ENCODE results near the gene AFF3. TPM values are rescaled to one million over a fixed set of nuclear protein-coding genes. Genes with fewer than 3 reads are reported as not detected.

The AFF3 gene
- total and polyA plus RNA-seq, 10 donors: 6.0 to 92.2 (median 64.0) TPM

GRCh38 chr2:99981840-99982239 lies 160.6 kb downstream of the AFF3 start:
- no peak for TF ChIP-seq POLR2AphosphoS5 (IDR thresholded peaks at IDR 0.05)
- no peak for TF ChIP-seq CTCF (IDR thresholded peaks at IDR 0.05 in 8 of 11, conservative IDR thresholded peaks at IDR 0.05 in 3 of 11)
- no peak for TF ChIP-seq POLR2A (IDR thresholded peaks at IDR 0.05)

GRCh38 chr2:99980176-99980575 lies 162.2 kb downstream of the AFF3 start:
- TF ChIP-seq CTCF (IDR thresholded peaks at IDR 0.05 in 8 of 11, conservative IDR thresholded peaks at IDR 0.05 in 3 of 11) (no peak), POLR2AphosphoS5 (IDR thresholded peaks at IDR 0.05) (no peak), POLR2A (IDR thresholded peaks at IDR 0.05) (no peak)
- Histone ChIP-seq H3K36me3 (peaks cover 0 to 41% (median 3%) of the 10 kb centered on the region in 6 donors), H3K4me3 (no peak overlapping the region), H3K9me3 (no peaks in the 10 kb centered on the region), H3K4me1 (no peaks in the 10 kb centered on the region), H3K27me3 (replicated peaks in 1 of 7) (no peaks in the 10 kb centered on the region), H3K27ac (no peak overlapping the region)
- 73 to 88% (median 84%) methylated on average over 2 of the region's 2 CpGs for WGBS, 5 donors
- DNase-seq: no peak
- intact Hi-C loops (cut with DNase I; ENCODE audit: low total_unique reads): no loop called here

More at GRCh38 chr2:99981840-99982239, 160.6 kb downstream of the AFF3 start:
- no peak for DNase-seq
- Histone ChIP-seq H3K36me3 (peaks cover 0 to 47% (median 3%) of the 10 kb centered on the region in 6 donors), H3K4me1 (no peaks in the 10 kb centered on the region), H3K9me3 (no peaks in the 10 kb centered on the region), H3K27ac (no peak overlapping the region), H3K4me3 (no peak overlapping the region), H3K27me3 (replicated peaks in 1 of 7) (no peaks in the 10 kb centered on the region)
- intact Hi-C loops (cut with DNase I; ENCODE audit: low total_unique reads): no loop called here
- 86 to 92% (median 89%) methylated on average over 1 of the region's 1 CpG for WGBS, 5 donors

- no peak for DNase-seq
- Histone ChIP-seq H3K27me3 (replicated peaks in 1 of 7) (no peaks in the 10 kb centered on the region), H3K27ac (no peak overlapping the region), H3K9me3 (no peaks in the 10 kb centered on the region), H3K4me1 (no peaks in the 10 kb centered on the region), H3K36me3 (peaks cover 0 to 46% (median 3%) of the 10 kb centered on the region in 6 donors), H3K4me3 (no peak overlapping the region)
- 77 to 90% (median 85%) methylated on average over 1 of the region's 1 CpG for WGBS, 5 donors
- no peak for TF ChIP-seq POLR2AphosphoS5 (IDR thresholded peaks at IDR 0.05)
- TF ChIP-seq CTCF (IDR thresholded peaks at IDR 0.05 in 8 of 11, conservative IDR thresholded peaks at IDR 0.05 in 3 of 11): no peak
- TF ChIP-seq POLR2A (IDR thresholded peaks at IDR 0.05): no peak
- intact Hi-C loops (cut with DNase I; ENCODE audit: low total_unique reads): no loop called here
Measured at GRCh38 chr2:99977966-99978365, 164.4 kb downstream of the AFF3 start.

GRCh38 chr2:99975386-99975785 lies 167.0 kb downstream of the AFF3 start:
- H3K9me3 ChIP-seq: no peaks in the 10 kb centered on the region
- peaks cover 0 to 3% (median 0%) of the 10 kb centered on the region in 6 donors for H3K4me1 ChIP-seq
- intact Hi-C loops (cut with DNase I; ENCODE audit: low total_unique reads): no loop called here
- H3K27me3 ChIP-seq (replicated peaks in 1 of 7): no peaks in the 10 kb centered on the region
- H3K27ac ChIP-seq: no peak overlapping the region
- peaks cover 0 to 33% (median 2%) of the 10 kb centered on the region in 6 donors for H3K36me3 ChIP-seq
- DNase-seq: no peak
- TF ChIP-seq POLR2AphosphoS5 (IDR thresholded peaks at IDR 0.05): no peak
- H3K4me3 ChIP-seq: no peak overlapping the region

Data from spleen (tissue), 11 donors.